CD4-positive, alpha-beta T cell treated with Interferon gamma for 1 hour (primary cell): ENCODE measurements around the gene CNN3.

Experiments used
- DNase-seq: peaks from one replicate; pipeline ENCODE4 v3.0.0-alpha.2; 2020

The CNN3 gene

DNA sequence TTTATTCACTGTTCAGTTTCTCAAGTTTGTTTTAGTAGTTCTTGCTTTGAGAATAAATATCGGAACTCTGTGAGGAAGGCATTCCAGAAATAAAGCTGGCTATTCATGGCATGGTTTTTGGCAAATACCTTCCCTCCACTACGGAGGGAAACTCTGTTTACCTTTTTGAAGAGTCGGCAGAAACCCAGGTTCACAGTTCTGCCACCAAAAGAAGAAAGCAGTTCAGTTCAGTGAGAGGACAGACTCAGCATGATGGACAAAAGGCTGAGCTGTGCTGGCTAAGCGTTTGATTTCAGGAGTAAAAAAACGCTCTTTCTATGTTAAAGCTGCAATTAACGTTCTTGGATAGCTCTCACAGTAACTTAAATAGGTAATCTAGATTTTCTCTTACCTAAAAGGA, 42.4 kb downstream of the CNN3 start:
- DNase-seq: no peak

DNA sequence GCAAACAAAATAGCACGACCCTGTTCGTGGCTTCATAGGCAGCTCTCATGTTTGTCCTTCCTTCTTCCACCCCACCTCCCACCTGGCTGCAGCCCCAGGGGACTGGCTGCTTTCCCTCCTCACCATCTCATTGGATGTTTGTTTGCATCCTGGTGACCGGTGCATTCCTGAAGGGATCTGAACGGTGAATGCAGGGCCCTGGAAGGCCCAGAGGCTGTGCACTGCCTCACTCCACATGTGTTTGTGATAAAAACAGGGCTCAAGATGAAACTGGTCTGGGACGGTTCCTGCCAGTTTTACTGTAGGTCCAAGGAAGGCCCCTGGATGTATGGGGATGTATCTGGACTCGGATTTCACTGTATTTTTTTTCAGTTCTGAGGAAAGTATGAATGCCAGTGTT, 42.8 kb downstream of the CNN3 start:
- DNase-seq: no peak

DNA sequence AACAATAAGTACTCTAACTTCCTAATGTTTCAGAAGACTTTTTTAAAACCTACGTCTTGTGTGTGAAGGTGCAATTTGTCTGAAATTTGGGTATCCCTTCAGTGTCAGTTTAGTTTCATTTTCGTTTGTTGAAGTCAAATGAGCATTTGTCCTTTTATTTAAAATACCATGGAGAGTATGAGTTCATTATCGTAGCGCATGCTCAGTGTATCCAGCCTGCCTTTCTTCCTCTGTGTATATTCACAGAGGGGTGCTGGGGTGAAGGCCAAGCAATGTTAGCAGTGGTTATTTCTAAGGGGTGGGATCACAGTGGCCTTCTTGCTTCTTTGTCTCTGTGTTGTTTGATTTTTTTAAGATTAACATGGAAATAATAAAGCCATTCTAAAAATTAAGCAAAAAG, 43.2 kb downstream of the CNN3 start:
- no peak for DNase-seq

DNA sequence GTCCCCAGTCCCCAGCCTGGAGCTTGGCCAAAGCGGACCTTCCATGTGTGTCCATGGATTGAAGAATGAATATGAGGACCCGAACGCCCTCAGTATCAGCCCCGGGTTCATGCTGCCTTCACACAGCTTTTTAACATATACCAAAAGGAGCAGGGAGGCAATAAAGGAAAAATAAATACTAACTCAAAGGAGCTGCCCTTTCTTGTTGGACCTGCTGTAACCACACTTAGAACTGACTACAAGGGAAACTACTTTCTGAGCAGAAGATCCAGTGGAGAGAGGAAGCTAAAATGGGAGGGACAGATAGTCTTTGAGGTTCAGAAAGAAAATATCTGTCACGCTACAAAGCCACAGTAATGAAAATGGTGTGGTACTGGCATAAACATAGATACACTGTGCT, 48.6 kb downstream of the CNN3 start:
- DNase-seq: no peak

DNA sequence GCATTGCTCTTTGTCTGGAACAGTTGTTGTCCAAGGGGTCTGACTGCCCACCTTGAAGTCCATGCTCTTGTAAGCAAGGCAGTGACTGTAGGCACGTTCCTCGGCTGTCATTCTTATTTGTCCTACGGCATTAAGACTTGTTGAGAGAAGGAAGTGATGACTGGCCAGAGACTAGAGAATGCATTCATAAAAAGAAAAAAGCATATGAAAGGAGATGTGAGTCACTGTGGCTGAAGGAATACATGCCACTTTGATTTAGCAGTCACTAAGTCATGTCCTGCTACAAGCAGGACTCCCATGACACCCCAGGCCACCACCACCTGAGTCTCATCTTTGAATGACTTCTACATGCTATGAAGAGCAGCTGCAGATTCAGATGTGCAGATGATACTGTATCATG, 50.5 kb downstream of the CNN3 start:
- DNase-seq: no peak

DNA sequence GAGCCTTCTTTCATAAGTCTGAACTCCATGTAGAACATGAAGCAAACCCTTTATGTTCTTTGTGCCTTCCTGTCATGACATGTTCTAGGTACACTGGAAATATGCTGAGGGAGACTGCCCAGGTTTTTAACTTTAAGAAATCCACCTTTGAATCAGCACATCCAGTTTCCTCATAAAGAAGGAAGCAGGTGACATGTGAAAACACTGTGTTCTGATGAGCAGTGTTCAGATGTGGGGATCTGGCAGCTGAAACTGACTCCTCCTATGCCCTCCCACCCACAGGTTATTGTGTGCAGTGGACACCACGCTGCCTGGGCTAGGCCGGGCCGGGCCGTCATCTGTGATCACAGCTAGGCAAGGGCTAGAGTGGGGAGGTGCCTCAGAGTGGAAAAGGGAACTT, 51.1 kb downstream of the CNN3 start:
- no peak for DNase-seq

DNA sequence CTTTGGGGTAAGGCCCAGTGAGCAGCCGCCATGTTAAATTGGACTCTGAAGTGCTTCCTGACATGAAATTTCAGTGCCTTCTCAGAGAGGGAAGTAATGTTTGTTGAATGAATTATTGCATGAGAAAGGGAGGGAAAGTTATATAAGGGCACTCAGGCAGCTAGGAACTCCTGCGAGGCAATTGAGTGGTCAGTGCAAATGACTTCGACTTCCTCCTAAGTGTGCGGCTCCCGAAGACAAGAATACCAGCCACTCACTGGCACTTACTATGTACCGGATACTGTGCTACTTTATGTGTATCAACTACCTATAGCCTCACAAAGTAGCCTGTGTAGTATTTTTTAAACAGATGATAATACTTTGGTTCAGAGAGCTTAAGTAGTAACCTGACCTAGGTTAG, 52.5 kb downstream of the CNN3 start:
- no peak for DNase-seq

DNA sequence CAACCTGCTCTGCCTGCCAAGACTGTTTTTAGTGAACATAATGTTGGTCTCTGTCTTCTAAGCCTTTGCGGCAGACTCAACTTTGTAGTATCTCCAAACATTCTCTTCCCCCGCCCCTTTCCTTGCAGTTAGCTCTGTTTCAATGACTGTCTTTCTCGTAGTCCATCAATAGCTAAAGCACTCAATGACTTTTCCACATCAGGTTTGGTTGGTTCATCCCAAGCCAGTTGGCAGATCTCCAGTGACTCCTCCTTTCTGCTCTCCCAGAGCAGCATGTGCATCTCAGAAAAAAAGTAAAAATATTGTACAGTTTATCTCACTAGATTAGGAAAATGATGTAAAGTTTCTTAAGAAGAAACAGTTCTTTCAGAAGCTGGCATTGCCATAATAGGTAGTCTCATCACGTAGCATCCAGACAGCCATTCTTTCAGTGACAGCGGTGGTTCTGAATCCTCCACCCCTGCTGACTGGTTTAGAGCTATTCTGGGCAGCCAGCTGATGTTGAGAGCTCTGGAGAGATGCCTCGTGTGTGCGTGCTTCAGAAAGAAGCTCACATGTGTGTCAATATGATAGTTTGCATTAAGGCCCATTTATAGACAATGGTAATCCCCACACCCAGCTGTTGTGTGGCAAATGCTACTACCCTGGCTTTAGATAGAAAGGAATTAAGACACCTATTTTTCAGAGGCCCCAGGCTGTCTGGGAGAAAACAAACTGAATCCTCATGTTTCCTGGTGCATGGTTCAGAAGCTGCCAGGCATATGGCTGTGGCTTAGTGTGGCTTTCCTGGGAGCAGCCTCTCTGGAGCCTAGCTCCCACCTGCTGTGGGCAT, 53.2 kb downstream of the CNN3 start:
- DNase-seq: no peak

DNA sequence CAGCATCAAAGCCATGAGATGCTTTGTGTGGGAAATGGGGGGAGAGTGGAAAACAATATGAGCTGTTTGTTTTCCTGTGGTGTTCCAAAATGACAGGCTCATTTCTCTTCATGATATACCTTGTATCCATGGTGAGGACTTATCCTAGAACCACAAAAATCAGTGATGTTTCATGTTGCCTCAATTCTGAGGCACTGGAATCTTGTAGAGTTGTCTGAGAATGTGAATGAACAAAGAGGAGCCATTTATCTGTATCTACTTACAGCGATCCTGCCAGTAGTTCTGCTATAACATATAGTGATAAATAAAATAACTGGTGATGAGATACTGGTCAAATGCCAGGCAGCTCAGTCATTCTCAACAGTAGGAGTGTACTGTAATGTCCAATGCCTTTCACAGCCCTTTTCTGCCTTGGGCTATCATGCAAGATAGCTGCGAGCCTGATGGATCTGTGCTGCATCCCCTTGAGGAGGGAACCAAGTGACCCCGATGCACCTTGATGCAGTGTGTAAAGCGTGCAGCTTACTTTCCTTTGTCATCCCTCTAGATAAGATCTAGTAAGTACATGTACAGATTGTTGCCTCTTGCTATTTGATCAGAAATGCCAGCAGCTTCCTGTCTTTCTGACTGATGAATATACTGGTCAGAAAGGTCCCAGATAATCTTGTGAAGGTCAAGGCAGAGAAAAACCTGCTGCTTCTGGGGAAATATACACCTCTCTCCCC, 54.0 kb downstream of the CNN3 start:
- DNase-seq: no peak

DNA sequence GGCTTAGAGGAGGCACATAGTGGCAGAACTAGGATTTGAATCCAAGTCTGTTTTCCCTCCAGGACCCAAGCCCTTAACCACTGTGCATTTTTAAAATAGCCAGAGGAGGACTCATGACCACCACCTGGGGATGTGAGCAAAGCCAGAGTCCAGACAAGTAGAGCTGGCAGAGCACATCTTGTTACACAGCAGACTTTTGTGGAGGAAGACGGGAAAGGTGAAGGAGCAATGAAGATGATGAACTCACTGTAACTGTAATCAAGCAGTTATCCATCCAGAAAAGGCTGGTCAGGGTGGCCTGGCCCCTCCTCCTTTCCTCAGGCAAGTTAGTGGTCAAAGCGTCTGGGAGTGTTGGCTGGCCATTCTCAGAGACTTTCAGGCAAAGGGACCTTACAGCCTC, 55.9 kb downstream of the CNN3 start:
- DNase-seq: no peak

DNA sequence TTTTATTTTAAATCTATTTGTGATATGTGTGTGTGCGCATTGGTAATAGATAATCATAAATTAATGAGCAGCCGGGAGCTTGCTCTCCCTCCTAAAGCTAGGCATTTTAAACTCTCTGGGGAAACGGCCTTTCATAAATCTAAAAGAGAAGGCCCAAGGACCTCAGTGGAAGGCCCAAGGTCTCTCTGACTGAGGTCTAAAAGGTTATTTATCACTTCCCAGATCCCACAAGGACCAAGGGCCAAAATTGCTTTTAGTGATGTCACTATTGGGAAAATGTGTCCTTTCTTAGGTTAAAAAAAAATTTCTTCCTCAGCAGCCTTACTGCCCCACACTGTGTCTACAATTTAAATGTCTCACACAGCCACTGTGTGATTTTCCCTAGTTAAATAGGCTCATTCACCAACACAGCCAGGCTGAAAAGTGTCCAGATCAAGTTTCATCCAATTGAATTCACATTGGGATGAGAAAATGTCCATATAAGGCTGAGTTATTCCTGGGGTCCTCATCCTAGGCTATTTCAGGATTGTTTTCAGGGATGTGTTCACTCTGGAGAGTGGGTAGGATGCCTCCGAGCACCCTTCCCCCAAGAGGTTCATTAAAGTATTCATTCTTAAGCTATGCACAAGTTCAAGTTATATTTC, 60.6 kb downstream of the CNN3 start:
- no peak for DNase-seq

DNA sequence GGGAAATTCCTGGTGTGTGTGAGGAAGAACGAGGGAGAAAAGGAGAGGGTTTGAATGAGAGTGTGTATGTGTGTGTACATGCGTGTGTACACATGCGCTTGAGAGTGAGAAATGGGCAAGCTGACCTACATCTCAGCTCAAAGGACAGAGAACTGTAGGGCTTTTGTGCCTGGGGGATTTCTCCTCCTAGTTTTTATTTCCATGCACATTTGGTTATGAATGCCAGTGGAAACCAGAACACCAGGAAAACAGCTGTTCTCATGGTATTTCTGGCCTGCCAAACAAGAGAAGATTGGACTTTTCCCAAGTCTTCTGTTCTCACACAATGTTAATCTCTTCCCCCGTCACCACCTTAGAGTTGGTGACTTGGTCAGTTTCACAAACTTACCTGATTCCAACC, 61.5 kb downstream of the CNN3 start:
- DNase-seq: no peak

DNA sequence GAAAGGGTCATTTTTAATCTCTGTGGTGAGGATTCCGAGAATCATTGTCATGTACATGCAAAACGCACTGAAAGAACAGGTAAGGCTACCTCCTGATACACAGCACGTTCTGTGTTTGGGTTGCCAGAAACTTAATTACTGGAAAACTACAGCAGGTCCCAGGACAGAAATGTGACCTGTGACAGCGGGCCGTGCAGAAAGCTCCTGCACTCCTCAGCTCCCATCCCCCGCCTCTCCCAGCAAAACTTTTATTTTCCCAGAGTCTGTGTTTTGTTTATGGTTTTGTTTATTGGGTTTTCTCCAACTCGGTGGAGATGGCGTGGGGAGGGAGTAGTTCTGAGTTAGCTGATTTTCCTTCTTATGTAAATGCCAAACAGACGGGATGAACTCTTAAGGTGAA, 62.1 kb downstream of the CNN3 start:
- DNase-seq: no peak

DNA sequence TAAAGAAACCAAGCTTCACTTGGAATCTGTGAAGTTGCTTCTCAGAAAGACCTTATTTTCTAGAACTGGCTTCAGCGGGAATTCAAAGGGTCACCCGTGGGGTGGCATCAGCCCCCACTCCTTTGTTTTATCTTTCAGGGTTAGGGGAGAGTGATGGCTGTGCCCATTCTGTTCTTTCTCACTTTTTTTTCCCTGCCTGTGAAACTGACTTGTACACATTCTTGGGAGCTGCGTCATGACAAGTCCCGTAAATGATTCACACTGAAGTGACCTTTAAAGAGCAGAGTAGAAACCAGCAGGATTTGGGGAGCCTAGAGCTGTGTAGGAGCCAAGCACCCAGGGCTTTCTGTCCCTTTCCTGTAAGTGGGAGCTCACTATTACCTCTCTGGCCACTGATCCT, 63.0 kb downstream of the CNN3 start:
- DNase-seq: no peak

DNA sequence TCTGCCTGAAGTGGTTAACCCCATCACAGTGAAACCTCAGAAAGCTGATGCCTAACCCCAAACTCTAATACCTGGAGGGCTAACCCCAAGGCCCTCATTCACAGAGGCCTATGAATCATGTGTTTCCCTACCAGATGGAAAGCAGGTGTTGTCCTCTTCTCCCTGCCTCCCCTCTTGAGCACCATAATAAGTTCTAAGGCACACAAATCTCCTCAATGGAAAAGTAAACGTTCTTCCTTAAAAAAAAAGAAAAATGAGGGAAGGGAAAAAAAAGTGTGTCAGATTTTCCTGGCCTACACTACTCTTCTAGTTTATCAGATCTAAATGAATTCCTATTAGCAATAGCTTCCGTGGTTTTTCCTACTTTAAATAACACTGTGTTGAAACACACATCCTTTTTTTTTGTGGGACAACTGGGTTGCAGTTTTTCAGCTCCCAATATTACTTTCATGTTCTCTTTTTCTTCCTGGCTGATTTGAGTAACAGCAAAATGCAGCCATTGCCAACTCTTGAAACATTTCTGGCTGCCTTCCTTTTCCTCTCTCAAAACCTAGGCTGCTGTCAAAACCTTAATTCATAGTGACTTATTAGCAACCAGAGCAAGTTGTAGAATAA, 63.5 kb downstream of the CNN3 start:
- no peak for DNase-seq

DNA sequence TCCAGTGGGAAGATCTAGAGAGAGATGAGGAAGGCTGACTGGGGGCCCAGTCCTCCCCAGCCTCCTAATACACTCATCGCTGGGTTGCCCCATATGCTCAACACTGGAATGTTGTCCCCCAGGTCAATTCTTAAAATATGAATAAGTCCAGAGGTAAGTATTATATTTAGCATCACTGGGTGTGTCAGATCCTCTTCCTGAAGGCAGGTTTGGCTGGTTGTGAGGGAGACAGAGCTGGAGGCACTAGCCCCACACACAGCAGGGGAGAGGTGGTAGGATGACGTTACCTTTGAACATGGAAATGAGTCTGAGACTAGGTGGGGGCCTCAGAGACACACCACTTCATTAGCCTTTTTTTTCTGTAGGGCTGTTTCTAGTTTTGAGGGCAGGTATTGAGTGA, 64.2 kb downstream of the CNN3 start:
- no peak for DNase-seq

DNA sequence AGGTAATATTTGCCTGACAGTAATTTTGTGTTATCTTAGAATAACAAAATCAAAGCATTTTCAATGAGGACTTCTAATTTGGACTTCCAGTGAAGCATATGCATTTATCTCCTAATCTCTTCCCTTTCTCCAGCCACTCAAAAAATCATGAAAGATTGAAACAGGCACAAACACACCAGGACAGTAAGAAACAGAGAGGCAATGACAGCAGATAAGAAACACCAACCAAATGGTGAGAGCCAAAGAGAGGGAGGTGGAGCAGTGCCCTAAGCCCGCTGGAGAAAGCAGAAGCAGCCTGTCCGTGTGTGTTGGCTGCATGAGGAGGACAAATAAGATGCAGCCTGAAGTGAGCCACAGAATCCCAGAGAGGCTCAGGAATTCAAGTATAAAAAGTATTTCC, 67.7 kb downstream of the CNN3 start:
- DNase-seq: no peak

DNA sequence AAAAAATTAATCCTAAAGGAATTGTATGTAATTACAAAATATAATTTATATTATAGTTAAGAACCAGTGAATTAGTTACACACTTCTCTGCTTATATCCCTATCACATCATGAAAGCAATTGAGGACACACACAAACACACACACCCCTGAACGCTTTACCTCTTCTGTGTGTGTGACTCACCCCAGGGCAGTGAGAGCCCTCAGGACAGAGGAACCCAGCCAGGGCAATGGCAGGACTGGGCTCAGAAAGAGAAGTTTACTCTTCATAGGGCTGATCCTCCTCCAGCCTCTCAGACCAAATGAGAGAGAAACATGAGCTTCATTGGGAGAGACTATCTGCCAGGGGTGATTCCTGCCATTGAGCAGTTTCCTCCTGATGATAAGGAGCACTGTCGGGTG, 68.6 kb downstream of the CNN3 start:
- DNase-seq: no peak

DNA sequence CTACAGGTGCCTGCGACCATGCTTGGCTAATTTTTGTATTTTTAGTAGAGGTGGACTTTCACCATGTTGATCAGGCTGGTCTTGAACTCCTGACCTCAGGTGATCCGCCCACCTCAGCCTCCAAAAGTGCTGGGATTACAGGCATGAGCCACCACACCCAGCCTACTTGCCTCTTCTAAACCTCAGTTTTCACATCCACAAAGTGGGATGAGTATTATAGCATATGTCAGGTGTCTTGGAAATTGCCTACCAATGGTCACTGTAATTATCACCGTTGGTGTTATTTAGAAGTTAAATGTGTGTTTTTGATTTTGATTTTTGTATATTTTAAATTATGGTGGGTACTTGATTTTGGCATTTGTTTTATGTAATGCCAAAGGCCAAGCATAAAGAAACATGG, 70.0 kb downstream of the CNN3 start:
- no peak for DNase-seq

DNA sequence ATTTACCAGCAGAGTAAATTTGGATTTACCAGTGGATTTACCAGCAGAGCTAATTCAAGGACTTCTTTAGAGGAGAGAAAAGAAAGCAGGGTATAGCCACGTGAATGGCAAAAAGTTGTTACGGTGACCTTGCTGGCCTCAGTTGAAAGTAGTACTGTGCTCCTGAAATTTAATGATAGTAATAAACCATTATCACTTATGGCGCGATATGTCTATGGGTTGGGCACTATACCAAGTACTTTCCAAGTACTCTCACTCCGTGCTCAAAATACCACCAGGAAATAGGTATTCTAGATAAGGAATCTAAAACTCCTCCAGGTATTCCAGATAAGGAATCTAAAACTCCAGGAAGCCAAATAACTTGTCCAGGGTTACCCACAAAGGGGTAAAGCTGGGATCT, 70.9 kb downstream of the CNN3 start:
- no peak for DNase-seq

DNA sequence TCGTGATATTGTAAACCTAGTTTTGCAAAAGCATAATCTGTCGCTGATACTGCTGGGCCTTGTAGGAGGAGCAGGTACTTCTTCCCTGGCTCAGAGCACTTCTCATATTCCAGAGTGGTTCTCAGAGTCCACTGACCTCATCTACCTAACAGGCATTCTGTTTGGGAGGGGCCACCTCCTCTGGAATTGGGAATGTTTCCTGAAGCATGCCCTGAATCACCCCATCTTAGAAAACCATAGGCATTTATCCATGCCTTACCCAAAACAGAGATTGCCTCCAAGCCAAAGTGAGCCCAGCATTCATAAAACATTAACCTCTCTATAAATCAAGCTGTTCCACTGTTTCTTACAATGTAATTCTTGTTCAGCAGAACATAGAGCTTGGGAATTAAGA, 71.6 kb downstream of the CNN3 start:
- DNase-seq: no peak

DNA sequence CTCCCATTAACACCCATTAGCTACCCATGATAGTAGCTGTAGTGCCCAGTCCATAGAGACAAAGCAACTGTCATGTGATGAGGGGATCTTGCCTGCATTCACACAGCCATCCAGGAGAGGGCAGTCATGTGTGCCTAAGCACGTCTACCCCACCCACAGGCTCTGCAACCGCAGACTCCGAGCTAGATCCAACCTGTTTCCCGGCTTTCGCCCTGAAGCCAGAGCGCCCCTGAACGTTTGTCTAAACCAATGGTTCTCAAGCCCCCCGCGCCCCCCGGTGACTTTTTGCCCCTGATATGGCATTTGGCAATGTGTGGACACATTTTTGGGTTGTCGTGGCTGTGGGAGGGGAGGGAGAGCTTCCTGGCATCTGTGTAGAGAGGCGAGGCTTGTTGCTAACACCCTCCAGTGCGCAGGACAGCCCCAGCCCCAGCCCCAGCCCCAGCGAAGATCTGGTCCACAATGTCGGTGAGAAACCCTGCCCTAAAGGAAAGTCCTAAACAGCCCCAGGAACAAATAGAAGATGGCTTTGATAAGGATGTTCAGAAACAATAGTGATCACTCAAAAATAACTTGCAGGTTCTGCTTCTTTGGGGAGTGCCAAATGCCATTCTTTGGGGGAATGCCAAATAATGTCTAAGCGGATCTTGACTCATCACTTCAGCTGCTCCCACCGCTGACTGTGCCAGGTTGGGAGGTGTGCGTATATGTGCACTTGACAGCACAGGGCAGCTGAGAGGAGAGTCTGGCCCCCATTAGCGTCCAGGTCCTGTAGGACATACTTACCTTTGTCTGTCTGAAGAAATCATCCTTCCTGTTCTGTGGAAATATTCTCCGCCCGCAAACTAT, 72.2 kb downstream of the CNN3 start:
- DNase-seq: peak; percentile 75

DNA sequence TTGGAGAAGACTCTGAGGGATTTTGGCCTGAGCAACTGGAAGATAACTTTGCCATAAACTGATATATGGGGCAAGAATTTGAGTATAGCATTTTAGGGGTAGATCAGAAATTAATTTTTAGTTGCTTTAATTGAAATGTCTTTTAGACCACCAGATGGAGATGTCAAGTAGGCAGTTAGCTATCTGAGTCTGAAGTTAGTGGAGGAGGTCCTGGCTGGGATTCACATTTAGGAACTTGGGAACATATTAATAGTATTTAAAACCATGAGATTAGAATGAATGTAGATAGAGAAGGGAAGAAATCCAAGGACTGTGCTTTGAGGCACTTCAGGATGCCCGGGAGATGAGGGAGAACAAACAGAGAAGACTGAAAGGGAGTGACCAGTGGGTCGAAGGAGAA, 74.1 kb downstream of the CNN3 start:
- no peak for DNase-seq
